WTC11 (cell line): ENCODE results near the gene PFDN5. TPM values are rescaled to one million over a fixed set of nuclear protein-coding genes. Genes with fewer than 3 reads are reported as not detected.

Experiments
- ATAC-seq: fragments of 200-7000 bp; cut with Tn5 transposase; 2 replicates; pipeline ENCODE4 v1.10.0; 2021; ENCODE audit warnings: mild to moderate bottlenecking, moderate library complexity
- CTCF ChIA-PET: fragments of 300-600 bp; sonication (Branson Sonifier 250); formaldehyde crosslinking; loops from one replicate; lab custom pipeline; 2021; ENCODE audit warnings: antibody characterized with exemption; lab: Charles Lee
- POLR2A ChIA-PET: fragments of 350-600 bp; sonication (Branson Sonifier 250); formaldehyde crosslinking; loops from one replicate; lab custom pipeline; 2021; ENCODE audit warnings: antibody characterized with exemption; lab: Charles Lee
- DNase-seq: peaks from one replicate; pipeline ENCODE4 v3.0.0; 2021; ENCODE audit warnings: low spot score
- H3K27ac Mint-ChIP-seq: 2 replicates; pipeline ENCODE4 v1.8.0; 2021; ENCODE audit warnings: mixed read lengths
- H3K27me3 Mint-ChIP-seq: 2 replicates; pipeline ENCODE4 v1.8.0; 2021; ENCODE audit warnings: low read depth, mild to moderate bottlenecking, moderate library complexity, mixed read lengths
- H3K36me3 Mint-ChIP-seq: 2 replicates; pipeline ENCODE4 v1.8.0; 2021; ENCODE audit warnings: mixed read lengths
- H3K4me1 Mint-ChIP-seq: 2 replicates; pipeline ENCODE4 v1.8.0; 2022; ENCODE audit warnings: mixed read lengths
- H3K4me3 Mint-ChIP-seq: 2 replicates; pipeline ENCODE4 v1.8.0; 2021; ENCODE audit warnings: mild to moderate bottlenecking, moderate library complexity, mixed read lengths
- H3K9me3 Mint-ChIP-seq: 2 replicates; pipeline ENCODE4 v1.8.0; 2021; ENCODE audit warnings: mixed read lengths
- AR ChIP-seq: fragments of 250-450 bp; sonication (Bioruptor Pico); IDR thresholded peaks from 2 replicates; pipeline ENCODE4 v1.9.0; 2021; ENCODE audit warnings: mild to moderate bottlenecking
- CREB1 ChIP-seq: sonication (generic); formaldehyde crosslinking; IDR thresholded peaks from 2 replicates; pipeline ENCODE4 v1.8.0; 2023; ENCODE audit warnings: mild to moderate bottlenecking, missing genetic modification reagents
- CREM ChIP-seq: sonication (generic); formaldehyde crosslinking; IDR thresholded peaks from 2 replicates; pipeline ENCODE4 v1.8.1; 2022; ENCODE audit warnings: mild to moderate bottlenecking, missing genetic modification reagents, moderate library complexity
- FOXK1 ChIP-seq: sonication (generic); formaldehyde crosslinking; IDR thresholded peaks from 2 replicates; pipeline ENCODE4 v1.8.0; 2022; ENCODE audit warnings: mild to moderate bottlenecking, moderate library complexity, missing genetic modification reagents
- MLX ChIP-seq: sonication (generic); formaldehyde crosslinking; IDR thresholded peaks from 2 replicates; pipeline ENCODE4 v1.8.1; 2023; ENCODE audit warnings: mild to moderate bottlenecking, missing genetic modification reagents, moderate library complexity
- NFYB ChIP-seq: sonication (generic); formaldehyde crosslinking; conservative IDR thresholded peaks from 2 replicates; pipeline ENCODE4 v1.8.0; 2022; ENCODE audit warnings: low read depth, missing genetic modification reagents
- PREB ChIP-seq: sonication (generic); formaldehyde crosslinking; IDR thresholded peaks from 2 replicates; pipeline ENCODE4 v1.8.1; 2022; ENCODE audit warnings: mild to moderate bottlenecking, missing genetic modification reagents, moderate library complexity, borderline replicate concordance
- PRRX2 ChIP-seq: fragments of 250-450 bp; sonication (Bioruptor Pico); IDR thresholded peaks from 2 replicates; pipeline ENCODE4 v1.8.0; 2021; ENCODE audit warnings: mild to moderate bottlenecking
- SMAD4 ChIP-seq: sonication (generic); formaldehyde crosslinking; IDR thresholded peaks from 2 replicates; pipeline ENCODE4 v1.8.0; 2022; ENCODE audit warnings: mild to moderate bottlenecking, missing genetic modification reagents
- TCF7 ChIP-seq: sonication (generic); formaldehyde crosslinking; IDR thresholded peaks from 2 replicates; pipeline ENCODE4 v1.8.0; 2022; ENCODE audit warnings: mild to moderate bottlenecking, low read depth, missing genetic modification reagents, moderate library complexity
- USF1 ChIP-seq: sonication (generic); formaldehyde crosslinking; IDR thresholded peaks from 2 replicates; pipeline ENCODE4 v1.8.0; 2022; ENCODE audit warnings: mild to moderate bottlenecking, missing genetic modification reagents
- ZNF232 ChIP-seq: sonication (generic); formaldehyde crosslinking; IDR thresholded peaks from 2 replicates; pipeline ENCODE4 v1.8.0; 2022; ENCODE audit warnings: mild to moderate bottlenecking, missing genetic modification reagents
- ZNF263 ChIP-seq: sonication (generic); formaldehyde crosslinking; IDR thresholded peaks from 2 replicates; pipeline ENCODE4 v1.8.1; 2022; ENCODE audit warnings: low read depth, mild to moderate bottlenecking, moderate library complexity, missing genetic modification reagents
- ZNF317 ChIP-seq: sonication (generic); formaldehyde crosslinking; IDR thresholded peaks from 2 replicates; pipeline ENCODE4 v1.8.1; 2023; ENCODE audit warnings: low read depth, mild to moderate bottlenecking, moderate library complexity, missing genetic modification reagents, borderline replicate concordance
- ZNF396 ChIP-seq: fragments of 250-450 bp; sonication (Bioruptor Pico); IDR thresholded peaks from 2 replicates; pipeline ENCODE4 v1.8.0; 2021; ENCODE audit warnings: mild to moderate bottlenecking, moderate library complexity, borderline replicate concordance
- ZNF416 ChIP-seq: fragments of 250-450 bp; sonication (Bioruptor Pico); IDR thresholded peaks from 2 replicates; pipeline ENCODE4 v1.9.0; 2021; ENCODE audit warnings: mild to moderate bottlenecking, inconsistent platforms
- ZNF423 ChIP-seq: fragments of 250-450 bp; sonication (Bioruptor Pico); IDR thresholded peaks from 2 replicates; pipeline ENCODE4 v2.1.2; 2022; ENCODE audit warnings: mild to moderate bottlenecking, moderate library complexity
- total RNA-seq: library from RNA; stranded (reverse); gene quantifications from 3 replicates; pipeline ENCODE4 v1.2.3, GENCODE V29; 2021
- TF ChIP-seq, protein P1 (sequence below): fragments of 250-450 bp; sonication (Bioruptor Pico); conservative IDR thresholded peaks from 2 replicates; pipeline ENCODE4 v1.9.0; 2021; ENCODE audit warnings: mild to moderate bottlenecking
- TF ChIP-seq, protein P2 (sequence below): fragments of 250-450 bp; sonication (Bioruptor Pico); IDR thresholded peaks from 2 replicates; pipeline ENCODE4 v2.1.2; 2022; ENCODE audit warnings: mild to moderate bottlenecking, moderate library complexity
- TF ChIP-seq, protein P3 (sequence below): fragments of 250-450 bp; sonication (Bioruptor Pico); IDR thresholded peaks from 2 replicates; pipeline ENCODE4 v1.9.0; 2021; ENCODE audit warnings: moderate library complexity, mild to moderate bottlenecking, inconsistent platforms, borderline replicate concordance
- TF ChIP-seq, protein P4 (sequence below): sonication (generic); formaldehyde crosslinking; IDR thresholded peaks from 2 replicates; pipeline ENCODE4 v1.8.0; 2022; ENCODE audit warnings: mild to moderate bottlenecking, missing genetic modification reagents

Gene PFDN5
- total RNA-seq, 1 experiment from 2014 or later: 263 TPM

DNA sequence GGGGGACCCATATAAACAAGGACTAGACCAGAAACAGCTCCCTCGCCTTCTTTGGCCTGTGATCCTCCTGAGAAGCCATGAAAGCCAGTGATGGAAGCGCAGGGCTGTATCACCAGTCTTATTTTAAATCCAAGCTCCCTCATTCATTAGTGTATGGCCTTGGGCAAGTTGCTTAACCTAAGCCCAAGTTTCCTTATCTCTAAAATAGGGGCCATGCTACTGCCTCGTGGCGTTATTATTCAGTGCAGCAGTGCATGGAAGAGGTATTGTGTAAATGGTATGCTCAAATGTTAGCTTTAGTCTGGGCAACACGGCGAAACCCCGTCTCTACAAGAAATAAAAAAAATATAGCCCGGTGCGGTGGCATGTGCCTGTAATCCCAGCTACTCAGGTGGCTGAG lies 17.4 kb upstream of the PFDN5 start:
- TF ChIP-seq SMAD4 (CRISPR knock-in tag): no peak
- TF ChIP-seq ZNF232 (CRISPR knock-in tag): no peak
- no peak for TF ChIP-seq ZNF396
- TF ChIP-seq, protein P1, sequence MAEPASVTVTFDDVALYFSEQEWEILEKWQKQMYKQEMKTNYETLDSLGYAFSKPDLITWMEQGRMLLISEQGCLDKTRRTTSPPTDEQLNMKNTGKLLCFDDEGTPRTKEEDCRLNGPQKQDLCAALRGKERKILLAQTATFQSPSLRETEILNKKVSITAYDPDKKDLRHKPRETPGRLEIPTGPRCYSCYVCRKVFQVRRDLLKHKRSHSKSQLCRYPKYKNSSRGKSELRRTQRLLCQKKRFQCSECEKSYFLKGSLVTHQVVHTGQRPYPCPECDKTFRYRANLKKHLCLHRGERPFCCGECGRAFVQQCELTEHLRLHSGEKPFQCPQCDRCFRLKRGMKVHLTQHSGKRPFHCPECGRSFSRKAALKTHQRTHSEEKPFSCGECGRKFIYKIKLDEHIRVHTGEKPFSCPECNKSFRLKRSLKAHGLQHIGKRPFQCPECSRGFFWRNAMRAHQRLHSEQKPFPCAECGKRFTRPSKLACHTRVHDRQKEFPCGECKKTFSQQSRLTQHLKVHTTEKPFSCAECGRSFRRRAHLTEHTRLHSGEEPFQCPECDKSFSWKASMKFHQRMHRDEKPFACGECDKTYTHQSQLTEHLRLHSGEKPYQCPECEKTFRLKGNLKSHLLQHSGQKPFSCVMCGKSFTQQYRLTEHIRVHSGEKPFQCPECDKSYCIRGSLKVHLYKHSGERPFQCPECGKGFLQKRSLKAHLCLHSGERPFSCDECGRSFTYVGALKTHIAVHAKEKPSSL (CRISPR knock-in tag): no peak
- no peak for TF ChIP-seq PREB
- TF ChIP-seq AR: no peak
- no peak for TF ChIP-seq ZNF423 (CRISPR knock-in tag)
- TF ChIP-seq ZNF317: no peak
- no peak for TF ChIP-seq FOXK1
- no peak for TF ChIP-seq NFYB (CRISPR knock-in tag)
- TF ChIP-seq USF1 (CRISPR knock-in tag): no peak
- TF ChIP-seq PRRX2 (CRISPR knock-in tag): no peak
- H3K4me3 Mint-ChIP-seq: no peak overlapping the region
- ATAC-seq (no peak), DNase-seq (no peak)
- H3K4me1 Mint-ChIP-seq: no peaks in the 10 kb centered on the region
- H3K36me3 Mint-ChIP-seq: peaks cover 73% of the 10 kb centered on the region
- no peaks in the 10 kb centered on the region for H3K9me3 Mint-ChIP-seq
- ChIA-PET POLR2A (no interaction called here), CTCF (interaction anchor here (1.0 to 2.8 kb wide), 6 partner anchors 53 to 179 kb away, joined by 3 to 15 read pairs (median 3); no protein-coding TSS in a partner anchor)
- H3K27me3 Mint-ChIP-seq: no peaks in the 10 kb centered on the region
- no peak overlapping the region for H3K27ac Mint-ChIP-seq

- TF ChIP-seq TCF7 (CRISPR knock-in tag) (no peak), CREM (CRISPR knock-in tag) (no peak), MLX (CRISPR knock-in tag) (no peak), ZNF416 (CRISPR knock-in tag) (no peak), ZNF263 (no peak), CREB1 (CRISPR knock-in tag) (no peak), NFYB (CRISPR knock-in tag) (no peak), ZNF396 (no peak)
- TF ChIP-seq, protein P2, sequence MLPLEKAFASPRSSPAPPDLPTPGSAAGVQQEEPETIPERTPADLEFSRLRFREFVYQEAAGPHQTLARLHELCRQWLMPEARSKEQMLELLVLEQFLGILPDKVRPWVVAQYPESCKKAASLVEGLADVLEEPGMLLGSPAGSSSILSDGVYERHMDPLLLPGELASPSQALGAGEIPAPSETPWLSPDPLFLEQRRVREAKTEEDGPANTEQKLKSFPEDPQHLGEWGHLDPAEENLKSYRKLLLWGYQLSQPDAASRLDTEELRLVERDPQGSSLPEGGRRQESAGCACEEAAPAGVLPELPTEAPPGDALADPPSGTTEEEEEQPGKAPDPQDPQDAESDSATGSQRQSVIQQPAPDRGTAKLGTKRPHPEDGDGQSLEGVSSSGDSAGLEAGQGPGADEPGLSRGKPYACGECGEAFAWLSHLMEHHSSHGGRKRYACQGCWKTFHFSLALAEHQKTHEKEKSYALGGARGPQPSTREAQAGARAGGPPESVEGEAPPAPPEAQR: no peak
- TF ChIP-seq, protein P3, sequence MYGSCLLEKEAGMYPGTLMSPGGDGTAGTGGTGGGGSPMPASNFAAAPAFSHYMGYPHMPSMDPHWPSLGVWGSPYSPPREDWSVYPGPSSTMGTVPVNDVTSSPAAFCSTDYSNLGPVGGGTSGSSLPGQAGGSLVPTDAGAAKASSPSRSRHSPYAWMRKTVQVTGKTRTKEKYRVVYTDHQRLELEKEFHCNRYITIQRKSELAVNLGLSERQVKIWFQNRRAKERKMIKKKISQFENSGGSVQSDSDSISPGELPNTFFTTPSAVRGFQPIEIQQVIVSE: no peak
- TF ChIP-seq, protein P4, sequence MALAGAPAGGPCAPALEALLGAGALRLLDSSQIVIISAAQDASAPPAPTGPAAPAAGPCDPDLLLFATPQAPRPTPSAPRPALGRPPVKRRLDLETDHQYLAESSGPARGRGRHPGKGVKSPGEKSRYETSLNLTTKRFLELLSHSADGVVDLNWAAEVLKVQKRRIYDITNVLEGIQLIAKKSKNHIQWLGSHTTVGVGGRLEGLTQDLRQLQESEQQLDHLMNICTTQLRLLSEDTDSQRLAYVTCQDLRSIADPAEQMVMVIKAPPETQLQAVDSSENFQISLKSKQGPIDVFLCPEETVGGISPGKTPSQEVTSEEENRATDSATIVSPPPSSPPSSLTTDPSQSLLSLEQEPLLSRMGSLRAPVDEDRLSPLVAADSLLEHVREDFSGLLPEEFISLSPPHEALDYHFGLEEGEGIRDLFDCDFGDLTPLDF (CRISPR knock-in tag): no peak
- TF ChIP-seq, all 79 proteins: peak for 0
- H3K27ac Mint-ChIP-seq: no peak overlapping the region
- ChIA-PET CTCF (interaction anchor here (0.6 to 1.3 kb wide), 4 partner anchors 42 to 124 kb away, joined by 3 to 5 read pairs (median 4); partner anchors contain the start of gene AAAS), POLR2A (no interaction called here)
- H3K9me3 Mint-ChIP-seq: no peaks in the 10 kb centered on the region
- ATAC-seq (no peak), DNase-seq (no peak)
- no peaks in the 10 kb centered on the region for H3K4me1 Mint-ChIP-seq
- no peak overlapping the region for H3K4me3 Mint-ChIP-seq
- H3K36me3 Mint-ChIP-seq: peaks cover 80% of the 10 kb centered on the region
- H3K27me3 Mint-ChIP-seq: no peaks in the 10 kb centered on the region
These were observed 16.0 kb upstream of the PFDN5 start for GRCh38 chr12:53279283-53279869.
